Stimulated activated CD8-positive, alpha-beta memory T cell treated with anti-CD3 and anti-CD28 coated beads, Interleukin-4, amount 100 ng/mL, for 1 hour (primary cell): ENCODE results near the gene ADAMTS2.

Experiments
- DNase-seq, 2 donors: peaks; one replicate each; pipeline ENCODE4 v3.0.0-alpha.2; 2020; ENCODE audit warnings: low read depth in 2 of 2, low spot score in 1 of 2

ADAMTS2 gene

GRCh38 chr5:179371681-179372680, 26.7 kb upstream of the ADAMTS2 start:
- no peak for DNase-seq

- DNase-seq = no peak
Observed at GRCh38 chr5:179371121-179371510, 25.9 kb upstream of the ADAMTS2 start.

GRCh38 chr5:179370490-179371120, 25.3 kb upstream of the ADAMTS2 start:
- DNase-seq = no peak

- DNase-seq = no peak
Observed at GRCh38 chr5:179369530-179369884, 24.2 kb upstream of the ADAMTS2 start.

GRCh38 chr5:179368806-179369529, 23.7 kb upstream of the ADAMTS2 start:
- no peak for DNase-seq

- DNase-seq = no peak
Observed at GRCh38 chr5:179368126-179368805, 23.0 kb upstream of the ADAMTS2 start.

GRCh38 chr5:179367491-179367890, 22.2 kb upstream of the ADAMTS2 start:
- DNase-seq = no peak

GRCh38 chr5:179362355-179362754, 17.1 kb upstream of the ADAMTS2 start:
- no peak for DNase-seq

GRCh38 chr5:179361037-179361603, 15.9 kb upstream of the ADAMTS2 start:
- DNase-seq = no peak

- no peak for DNase-seq
Observed at GRCh38 chr5:179357031-179357430, 11.8 kb upstream of the ADAMTS2 start.

GRCh38 chr5:179355976-179356974, 11.0 kb upstream of the ADAMTS2 start:
- no peak for DNase-seq

- DNase-seq = no peak
Observed at GRCh38 chr5:179354305-179354882, 9.1 kb upstream of the ADAMTS2 start.

GRCh38 chr5:179348843-179349242, 3.6 kb upstream of the ADAMTS2 start:
- DNase-seq = no peak

- DNase-seq = no peak
Observed at GRCh38 chr5:179348011-179348530, 2.8 kb upstream of the ADAMTS2 start.

GRCh38 chr5:179347581-179347980, 2.3 kb upstream of the ADAMTS2 start:
- no peak for DNase-seq

- no peak for DNase-seq
Observed at GRCh38 chr5:179346875-179347274, 1.6 kb upstream of the ADAMTS2 start.

- no peak for DNase-seq
Observed at GRCh38 chr5:179346401-179346800, 1.1 kb upstream of the ADAMTS2 start.

GRCh38 chr5:179345183-179345432, 153 bp downstream of the ADAMTS2 start:
- no peak for DNase-seq

GRCh38 chr5:179344431-179345182, 654 bp downstream of the ADAMTS2 start:
- DNase-seq = no peak
